Glomerular visceral epithelial cell (primary cell): ENCODE data around the gene THRA.

ENCODE experiments used
- DNase-seq: peaks from one replicate; pipeline ENCODE4 v3.0.0-alpha.2; 2016; ENCODE audit errors: extremely low spot score

The THRA gene

GRCh38 chr17:40062329-40063186, at the start of gene THRA:
THRA (plus strand) TSS chr17:40062965; CDS start chr17:40074489, 11,524 bp downstream.
- DNase-seq: peak; percentile 58

- DNase-seq: no peak
Measured at GRCh38 chr17:40014375-40014980, 48.3 kb upstream of the THRA start.

DNA sequence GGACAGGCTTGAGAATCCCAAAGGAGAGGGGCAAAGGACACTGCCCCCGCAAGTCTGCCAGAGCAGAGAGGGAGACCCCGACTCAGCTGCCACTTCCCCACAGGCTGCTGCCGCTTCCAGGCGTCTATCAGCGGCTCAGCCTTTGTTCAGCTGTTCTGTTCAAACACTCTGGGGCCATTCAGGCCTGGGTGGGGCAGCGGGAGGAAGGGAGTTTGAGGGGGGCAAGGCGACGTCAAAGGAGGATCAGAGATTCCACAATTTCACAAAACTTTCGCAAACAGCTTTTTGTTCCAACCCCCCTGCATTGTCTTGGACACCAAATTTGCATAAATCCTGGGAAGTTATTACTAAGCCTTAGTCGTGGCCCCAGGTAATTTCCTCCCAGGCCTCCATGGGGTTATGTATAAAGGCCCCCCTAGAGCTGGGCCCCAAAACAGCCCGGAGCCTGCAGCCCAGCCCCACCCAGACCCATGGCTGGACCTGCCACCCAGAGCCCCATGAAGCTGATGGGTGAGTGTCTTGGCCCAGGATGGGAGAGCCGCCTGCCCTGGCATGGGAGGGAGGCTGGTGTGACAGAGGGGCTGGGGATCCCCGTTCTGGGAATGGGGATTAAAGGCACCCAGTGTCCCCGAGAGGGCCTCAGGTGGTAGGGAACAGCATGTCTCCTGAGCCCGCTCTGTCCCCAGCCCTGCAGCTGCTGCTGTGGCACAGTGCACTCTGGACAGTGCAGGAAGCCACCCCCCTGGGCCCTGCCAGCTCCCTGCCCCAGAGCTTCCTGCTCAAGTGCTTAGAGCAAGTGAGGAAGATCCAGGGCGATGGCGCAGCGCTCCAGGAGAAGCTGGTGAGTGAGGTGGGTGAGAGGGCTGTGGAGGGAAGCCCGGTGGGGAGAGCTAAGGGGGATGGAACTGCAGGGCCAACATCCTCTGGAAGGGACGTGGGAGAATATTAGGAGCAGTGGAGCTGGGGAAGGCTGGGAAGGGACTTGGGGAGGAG, 47.5 kb upstream of the THRA start, which contains the start of gene CSF3:
CSF3 (plus strand) TSS at position 436 of the 993 bp plus-strand sequence; CDS start at position 471, 35 bp downstream.
- DNase-seq: no peak

GRCh38 chr17:40015998-40016985, 46.5 kb upstream of the THRA start:
- DNase-seq: no peak

- DNase-seq: no peak
Measured at GRCh38 chr17:40017422-40018080, 45.2 kb upstream of the THRA start.

DNA sequence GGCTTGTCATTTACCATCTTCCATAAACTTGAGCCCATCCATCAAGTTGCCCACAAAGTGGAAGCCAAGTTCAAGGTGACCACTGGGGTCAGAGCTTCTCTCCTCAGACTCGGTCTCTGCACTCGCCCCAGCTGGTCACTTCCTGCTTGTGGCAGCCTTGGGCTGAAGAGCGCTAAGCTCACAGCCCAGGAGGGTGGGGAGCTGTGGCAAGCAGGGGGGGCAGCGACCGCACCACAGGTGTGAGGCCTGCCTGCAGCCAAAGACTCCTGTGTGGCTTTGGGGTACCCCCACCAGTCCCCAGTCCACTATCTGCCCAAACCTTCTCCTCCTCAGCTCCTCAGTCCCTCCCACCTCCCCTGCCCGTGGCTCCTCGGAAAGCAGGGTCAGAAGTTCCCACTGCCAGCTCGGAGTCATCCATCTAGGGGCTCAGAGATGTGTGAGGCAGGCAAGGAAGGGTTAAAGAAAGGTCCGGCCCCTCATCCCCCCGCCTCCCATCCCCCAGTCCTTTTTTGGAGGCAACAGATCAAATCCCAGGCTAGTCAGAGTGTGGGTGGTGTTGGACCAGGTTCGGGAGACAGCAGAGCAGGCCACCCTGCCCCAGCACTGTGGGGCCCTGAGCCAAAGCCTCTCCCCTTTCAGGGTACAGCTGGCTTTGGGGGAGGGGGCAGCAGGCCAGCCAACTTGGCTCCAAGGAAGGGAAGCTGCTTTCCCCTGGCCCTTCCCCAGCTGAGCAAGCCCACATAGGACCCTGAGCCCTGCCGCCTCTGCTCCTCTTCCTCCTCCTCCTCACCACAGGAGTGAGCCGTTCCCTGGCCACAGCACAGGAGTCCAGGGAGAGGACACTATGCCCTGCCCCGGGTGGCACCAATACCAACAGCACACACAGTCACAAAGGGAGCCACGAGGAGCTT, 44.3 kb upstream of the THRA start:
- DNase-seq: no peak

GRCh38 chr17:40019140-40019991, 43.4 kb upstream of the THRA start:
- DNase-seq: no peak

DNA sequence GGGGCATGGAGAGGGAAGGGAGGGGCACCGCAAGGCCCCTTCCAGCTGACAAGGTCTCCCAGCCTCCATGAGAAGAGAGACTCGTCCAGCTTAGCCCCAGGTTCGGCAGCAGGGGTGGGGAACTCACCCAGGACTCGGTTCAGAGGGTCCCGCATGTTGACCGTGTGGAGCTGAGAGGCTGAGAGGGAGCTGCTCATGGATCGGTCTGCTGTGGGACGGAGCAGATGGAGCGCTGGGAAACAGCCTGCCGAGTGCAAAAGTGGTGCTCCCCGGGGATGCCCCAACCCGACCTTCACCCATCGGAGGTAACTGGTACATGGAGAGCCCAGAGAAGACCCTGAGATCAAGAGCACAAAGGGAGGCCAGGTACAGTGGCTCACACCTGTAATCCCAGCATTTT, 42.6 kb upstream of the THRA start:
- DNase-seq: no peak

- peak; percentile 76 for DNase-seq
Measured at GRCh38 chr17:40021451-40021971, 41.3 kb upstream of the THRA start.

GRCh38 chr17:40022497-40022896, 40.3 kb upstream of the THRA start:
- no peak for DNase-seq

GRCh38 chr17:40022961-40023541, 39.7 kb upstream of the THRA start:
- no peak for DNase-seq

DNA sequence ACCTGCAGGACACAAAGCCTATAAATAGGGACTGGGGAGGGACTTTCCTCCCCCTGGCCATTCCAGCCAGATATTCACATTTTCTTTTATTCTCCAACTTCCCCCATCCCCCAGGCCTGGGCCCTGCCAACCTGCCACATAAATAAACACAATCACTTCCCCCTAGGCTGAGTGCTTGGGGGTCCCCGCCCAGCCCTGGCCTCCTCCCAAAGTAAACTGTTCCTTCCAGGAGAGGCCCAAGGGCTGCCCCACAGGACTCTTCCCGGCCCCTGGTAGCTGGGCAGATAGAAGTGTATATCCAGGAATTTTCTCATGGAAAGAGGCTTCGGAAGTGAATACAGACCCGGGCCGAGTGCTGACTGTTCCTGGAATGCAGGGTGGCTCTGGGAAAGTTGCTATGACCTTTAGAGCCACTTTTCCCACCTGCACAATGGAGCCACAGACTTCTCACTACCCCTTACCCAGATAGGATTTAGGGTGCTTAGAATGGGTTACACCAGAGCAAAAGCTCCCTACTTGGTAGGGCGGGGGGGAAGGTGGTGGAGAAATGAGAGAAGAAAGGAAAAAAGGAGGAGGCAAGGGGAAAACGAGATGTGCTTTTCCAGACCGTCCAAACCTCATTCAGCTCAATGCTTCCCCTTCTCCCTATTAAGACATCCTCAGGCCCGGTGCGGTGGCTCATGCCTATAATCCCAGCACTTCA, 39.0 kb upstream of the THRA start:
- DNase-seq: no peak

DNA sequence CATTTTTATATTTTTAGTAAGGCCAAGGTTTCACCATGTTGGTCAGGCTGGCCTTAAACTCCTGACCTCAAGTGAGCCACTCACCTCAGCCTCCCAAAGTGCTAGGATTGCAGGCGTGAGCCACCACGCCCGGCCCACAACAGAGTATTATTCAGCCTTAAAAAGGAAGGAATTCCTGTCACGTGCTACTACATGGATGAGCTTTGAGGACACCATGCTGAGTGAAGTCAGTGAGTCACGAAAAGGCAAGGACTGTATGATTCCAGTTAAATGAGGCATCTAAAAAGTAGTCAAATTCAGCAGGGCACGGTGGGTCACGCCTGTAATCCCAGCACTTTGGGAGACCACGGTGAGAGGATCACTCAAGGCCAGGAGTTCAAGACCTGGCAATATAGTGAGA, 37.9 kb upstream of the THRA start:
- DNase-seq: no peak

DNA sequence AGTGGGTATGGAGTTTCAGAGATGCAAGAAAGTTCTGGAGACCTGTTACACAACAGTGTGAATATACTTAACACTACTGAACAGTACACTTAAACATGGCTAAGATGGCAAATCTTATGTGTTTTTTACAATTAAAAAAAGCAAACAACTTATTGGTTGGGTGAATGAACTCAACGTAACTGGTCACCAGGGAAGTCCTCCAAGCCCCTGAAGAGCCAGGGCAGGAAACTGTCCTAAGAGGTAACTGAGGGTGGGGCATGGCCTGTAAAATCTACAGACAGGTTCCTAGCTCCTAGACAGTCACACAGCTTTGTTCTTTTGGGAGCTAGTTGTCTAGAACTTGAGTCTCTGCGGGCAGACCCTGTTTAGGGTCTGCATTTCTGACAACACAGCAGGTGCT, 37.2 kb upstream of the THRA start:
- no peak for DNase-seq

GRCh38 chr17:40025991-40026815, 36.6 kb upstream of the THRA start:
- peak; percentile 60 for DNase-seq
